HG03432 (cell line): ENCODE measurements around the gene MCF2L2.
A peak's percentile ranks its signal among the peaks of the same experiment; 100 is the strongest.
"Not testable (repeated sequence)": the region's sequence is repeated elsewhere in the genome, so short reads cannot be mapped to it uniquely, and the experiment has no call there.

ENCODE experiments used
- ATAC-seq: cut with Tn5 transposase; IDR thresholded peaks from one replicate; pipeline ENCODE4 v1.9.1; 2021; ENCODE audit warnings: mild to moderate bottlenecking, moderate library complexity; ENCODE audit not compliant: unreplicated experiment

The MCF2L2 gene

DNA sequence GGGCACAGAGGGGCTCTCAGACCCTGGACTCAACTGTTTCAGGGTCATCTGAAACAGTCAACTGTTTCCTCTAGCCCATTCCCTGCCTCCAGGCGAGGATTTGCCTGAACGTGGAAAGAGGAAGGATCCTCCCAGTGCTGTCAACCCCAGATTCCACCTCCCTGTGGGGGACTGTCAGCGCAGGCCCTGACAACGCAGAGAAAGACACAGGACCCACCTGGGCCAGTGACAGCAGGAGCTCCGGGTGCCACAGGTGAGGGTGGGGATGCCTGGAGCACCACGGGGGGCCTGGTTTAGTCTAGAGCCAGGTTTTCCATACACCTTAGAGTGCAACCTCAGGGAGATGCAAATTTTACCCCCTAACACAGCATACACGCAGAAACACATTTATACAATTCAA is 246.3 kb downstream of the MCF2L2 start:
- no peak for ATAC-seq

DNA sequence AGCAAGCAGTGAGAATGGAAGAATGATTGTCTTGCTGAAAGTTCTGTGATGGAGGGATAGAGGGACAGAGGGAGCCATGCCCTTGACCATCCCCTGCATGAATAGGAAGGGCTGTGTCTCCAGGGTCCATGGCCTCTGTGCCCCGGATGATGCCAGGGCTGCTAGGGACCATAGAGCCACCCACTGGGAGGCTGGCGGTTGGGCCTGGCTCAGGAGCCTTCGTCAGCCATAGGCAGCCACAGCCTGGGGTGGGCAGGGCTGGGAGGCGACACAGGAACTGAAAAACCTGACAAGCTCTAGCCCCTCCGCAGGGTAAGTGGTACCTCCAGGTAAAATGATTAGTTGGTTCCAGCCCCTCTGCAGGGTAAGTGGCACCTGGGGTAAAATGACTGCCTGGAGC is 246.8 kb downstream of the MCF2L2 start:
- no peak for ATAC-seq

DNA sequence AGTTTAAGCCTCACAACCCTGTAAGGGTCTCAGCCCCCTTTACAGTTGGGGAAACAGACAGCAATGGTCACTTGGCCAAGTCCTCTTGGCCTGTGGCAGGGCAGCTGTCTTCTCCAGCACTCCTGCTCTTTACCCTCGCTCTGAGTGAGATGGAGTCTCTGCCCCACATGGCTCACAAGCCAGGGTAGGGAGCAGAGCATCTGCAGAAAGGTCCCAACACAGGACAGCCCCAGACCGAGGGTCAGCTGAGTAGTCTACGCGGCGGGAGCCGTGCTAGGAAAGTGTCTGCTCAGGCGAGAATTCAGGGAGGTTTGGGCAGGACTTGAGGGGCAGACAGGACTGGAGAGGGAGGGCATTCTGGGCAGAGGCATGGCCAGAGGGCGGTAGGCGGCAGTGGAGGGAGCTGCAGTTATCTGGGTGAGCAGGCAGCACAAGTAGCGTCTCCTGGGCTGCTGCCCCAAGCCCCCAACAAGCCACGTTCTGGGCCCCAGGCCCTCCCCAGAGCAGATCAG is 247.6 kb downstream of the MCF2L2 start:
- ATAC-seq = no peak

DNA sequence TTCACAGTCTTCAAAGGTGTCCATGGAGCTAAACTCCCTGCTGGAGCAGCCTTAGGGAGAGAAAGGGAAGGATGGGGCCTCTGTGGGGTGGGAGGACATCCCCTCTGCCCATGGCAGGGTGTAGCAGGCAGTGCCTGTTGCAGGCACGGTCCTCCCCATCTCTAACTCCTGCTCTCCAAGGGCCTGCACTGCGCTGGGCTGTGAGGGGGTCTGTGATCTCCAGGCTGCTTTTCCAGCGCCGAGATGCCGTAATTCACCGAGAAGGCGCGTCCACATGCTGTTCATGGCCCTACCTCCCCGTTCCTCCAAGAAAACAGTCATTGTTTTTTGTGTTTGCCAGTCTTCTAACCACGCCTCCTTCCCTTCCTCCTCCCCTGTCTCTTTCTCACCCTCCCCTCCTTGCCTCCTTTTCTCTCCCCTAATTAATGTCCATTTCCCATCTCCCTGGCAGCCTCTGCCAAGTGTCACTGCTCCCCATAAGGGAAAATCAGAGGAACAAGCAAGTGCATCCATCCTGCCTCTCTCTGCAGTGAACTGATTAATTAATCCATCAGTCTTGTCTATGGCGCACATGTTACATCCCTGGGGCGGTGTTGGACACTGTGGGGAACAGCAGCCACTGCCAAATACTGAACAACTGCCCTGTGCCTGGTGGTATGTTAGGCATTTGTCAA is 248.2 kb downstream of the MCF2L2 start:
- ATAC-seq = no peak

DNA sequence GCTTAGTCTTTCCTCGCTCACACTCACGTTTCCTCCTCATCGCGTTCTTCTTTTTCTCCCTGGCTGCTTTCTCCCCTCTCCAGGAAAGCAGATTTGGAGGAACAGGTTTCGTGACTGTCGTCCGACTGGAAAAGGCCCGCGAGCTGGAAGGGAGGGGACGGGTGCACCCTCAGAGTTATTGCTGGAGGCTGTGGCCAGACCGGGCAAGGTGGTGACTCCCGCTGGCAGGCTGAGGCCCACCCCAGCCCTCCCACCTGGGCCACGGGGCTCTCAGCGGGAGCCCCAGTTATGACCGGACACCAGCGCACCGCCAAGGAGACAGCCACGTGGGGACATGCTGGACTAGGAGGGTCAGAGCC is 248.9 kb downstream of the MCF2L2 start:
- ATAC-seq = not testable (repeated sequence)

DNA sequence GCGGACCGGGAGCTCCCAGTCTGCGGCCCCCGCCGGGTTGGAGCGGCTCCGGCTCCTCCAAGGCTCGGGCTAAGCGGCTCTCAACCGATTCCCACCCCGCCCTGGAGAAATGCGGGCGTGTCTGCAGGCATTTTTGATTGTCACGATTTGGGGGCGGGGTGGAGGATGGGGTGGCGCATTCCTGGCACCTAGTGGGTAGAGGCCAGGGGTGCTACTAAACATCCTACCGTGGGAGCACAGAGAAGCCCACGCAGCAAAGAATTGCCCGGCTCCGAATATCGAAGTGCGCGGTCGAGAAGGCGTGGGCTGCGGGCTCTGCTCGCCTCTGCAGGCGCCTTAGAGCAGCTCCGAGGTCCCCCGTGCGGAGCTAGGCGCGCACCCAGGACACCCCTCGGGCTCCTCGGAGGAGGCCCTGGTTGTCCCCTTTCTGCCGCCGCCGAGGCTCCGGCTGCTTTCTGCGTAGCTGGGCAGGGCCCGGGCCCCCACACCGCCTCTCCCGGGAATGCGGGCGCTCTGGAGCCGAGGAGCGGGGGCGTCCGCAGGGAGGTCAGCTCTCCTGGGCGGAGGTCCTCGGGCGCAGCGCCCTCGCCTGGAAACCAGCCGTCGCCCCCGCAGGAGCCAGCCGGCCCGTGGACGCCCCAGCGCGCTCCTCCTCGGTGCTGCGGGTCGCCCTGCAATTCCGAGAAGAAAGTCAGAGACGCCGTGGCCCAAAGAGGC is 249.4 kb downstream of the MCF2L2 start:
- ATAC-seq = peak; percentile 62

DNA sequence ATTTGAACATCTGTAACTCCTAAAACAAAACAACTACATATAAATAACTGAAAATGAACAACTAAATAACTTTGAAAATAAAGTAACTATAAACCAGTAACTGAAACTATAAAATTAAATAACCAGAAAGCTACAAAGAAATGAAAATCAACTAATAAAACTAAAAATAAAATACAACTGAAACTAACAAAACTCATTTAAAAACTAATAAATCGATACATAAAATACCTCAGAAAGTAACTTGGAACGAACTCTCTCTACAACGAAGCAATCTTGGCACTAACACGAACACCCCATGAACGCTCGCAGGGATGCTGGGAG is 249.9 kb downstream of the MCF2L2 start:
- no peak for ATAC-seq

DNA sequence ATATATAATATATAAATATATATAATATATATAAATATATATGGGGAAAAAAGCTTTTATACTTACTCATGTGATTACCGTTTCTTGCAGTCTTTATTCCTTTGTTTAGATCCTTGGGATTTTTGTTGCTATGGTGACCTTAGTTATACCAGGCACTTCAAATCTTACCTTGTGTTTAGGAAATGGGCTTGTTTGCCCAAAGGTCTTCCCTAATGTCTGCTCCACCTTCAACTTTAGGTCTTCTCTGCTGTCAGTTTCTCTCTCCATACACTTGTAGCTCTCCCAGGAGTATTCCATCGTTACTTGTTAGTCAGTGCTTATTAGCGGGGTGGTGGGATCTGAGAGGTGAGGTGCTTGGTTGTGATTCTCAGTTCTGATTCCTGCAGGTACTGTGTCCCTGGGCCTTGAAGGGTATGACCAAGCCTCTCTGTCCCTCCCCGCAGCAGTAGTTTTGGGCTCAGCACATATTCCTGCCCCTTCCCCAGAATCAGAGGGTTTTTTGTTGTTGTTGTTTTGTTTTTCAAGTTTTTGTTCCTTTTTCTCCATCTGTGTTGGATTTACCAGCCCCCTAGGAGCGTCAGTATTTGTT is 256.3 kb downstream of the MCF2L2 start:
- ATAC-seq = no peak

DNA sequence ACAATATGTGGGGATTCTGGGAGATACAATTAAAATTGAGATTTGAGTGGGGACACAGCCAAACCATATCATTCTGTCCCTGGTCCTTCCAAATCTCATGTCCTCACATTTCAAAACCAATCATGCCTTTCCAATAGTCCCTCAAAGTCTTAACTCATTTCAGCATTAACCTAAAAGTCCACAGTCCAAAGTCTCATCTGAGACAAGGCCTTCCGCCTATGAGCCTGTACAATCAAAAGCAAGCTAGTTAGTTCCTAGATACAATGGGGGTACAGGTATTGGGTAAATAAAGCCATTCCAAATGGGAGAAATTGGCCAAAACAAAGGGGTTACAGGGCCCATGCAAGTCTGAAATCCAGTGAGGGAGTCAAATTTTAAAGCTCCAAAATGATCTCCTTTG is 260.4 kb downstream of the MCF2L2 start:
- not testable (repeated sequence) for ATAC-seq

DNA sequence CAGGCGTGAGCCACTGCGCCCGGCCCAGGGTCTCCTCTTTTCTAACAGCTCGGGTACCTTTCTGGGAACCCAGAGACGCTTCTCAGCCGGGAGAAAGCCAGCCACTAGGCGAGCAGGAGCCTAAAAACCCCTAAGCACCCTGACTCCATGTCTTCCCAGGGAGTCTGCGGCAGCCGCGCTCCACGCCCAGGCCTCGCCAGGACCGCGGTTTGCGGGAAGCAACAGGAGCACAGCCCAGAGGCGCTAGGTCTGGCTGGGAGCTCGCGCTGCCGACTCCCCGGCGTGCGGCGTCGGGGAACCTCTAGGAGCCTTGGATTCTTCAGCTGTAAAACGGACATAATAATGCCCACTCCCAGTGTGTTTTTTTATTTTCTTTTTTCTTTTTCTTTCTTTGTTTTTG is 264.9 kb downstream of the MCF2L2 start:
- ATAC-seq = no peak

DNA sequence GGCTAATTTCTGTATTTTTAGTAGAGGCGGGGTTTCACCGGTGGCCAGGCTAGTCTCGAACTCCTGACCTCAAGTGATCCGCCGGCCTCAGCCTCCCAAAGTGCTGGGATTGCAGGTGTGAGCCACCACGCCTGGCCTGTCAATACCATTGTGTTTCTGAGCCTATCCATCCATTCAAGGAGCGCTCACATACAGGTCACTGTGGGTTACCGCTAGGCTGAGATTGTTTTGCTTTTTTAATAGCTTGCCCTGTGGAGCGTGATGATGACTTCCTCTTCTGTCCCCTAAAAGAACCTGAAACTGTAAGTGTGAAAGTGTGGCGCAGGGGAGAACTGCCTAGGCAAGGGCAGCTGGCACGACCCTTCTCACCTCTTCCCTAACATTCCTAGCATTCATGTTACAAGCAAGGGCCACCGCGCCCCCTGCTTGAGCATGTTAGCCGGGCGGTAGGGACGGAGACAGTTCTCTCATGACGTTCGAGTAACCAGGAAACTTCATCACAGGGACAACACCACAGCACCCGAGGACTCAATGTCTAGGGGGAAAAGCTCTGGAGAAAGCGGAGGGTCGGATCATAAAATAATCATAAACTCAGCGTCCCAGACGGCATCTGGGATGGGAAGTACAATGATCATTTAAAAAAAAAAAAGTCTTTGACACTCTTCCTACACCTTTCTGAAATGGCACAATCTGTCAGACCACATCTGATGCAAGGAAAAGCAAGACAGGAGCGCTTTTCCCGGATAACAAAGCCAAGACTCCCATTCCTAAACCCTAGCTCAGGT is 266.7 kb downstream of the MCF2L2 start:
- peak; percentile 71 for ATAC-seq

DNA sequence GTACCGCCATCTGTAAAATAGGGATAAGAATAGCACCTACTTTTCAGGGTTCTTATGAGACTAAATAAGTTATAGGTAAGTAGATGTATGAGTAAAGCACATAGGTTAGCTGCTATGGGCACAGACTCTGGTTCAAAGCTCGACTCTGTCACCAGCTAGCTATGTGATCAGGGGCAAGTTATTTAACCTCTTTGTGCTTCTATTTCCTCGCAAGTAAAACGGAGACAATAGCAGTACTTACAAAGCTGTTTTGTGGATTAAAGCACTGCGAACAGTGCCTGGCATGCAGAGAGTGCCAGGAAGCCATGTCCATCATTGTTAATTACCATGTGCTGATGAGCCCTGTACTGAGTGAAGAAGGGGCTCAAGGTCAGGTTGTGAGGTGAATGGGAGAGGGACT is 267.8 kb downstream of the MCF2L2 start:
- ATAC-seq = no peak

DNA sequence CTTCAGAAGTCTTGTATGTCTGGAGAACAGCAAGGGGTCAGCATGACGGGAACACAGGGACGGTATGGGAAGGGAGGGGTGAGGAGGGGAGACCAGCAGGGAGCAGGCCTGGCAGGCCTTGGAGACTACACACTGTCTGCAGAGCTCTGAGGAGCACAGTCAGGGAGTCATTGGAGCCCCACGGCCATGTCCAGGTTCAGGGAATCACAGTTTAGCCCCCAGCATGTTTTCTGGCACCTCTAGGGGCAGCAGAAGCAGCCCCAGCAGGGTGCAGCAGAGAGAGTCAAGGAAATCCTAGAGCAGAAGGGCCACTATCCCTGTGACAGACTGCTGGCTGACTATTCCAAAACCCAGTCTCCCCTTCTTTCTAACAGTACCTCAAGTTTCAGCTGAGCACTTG is 269.1 kb downstream of the MCF2L2 start:
- ATAC-seq = no peak

DNA sequence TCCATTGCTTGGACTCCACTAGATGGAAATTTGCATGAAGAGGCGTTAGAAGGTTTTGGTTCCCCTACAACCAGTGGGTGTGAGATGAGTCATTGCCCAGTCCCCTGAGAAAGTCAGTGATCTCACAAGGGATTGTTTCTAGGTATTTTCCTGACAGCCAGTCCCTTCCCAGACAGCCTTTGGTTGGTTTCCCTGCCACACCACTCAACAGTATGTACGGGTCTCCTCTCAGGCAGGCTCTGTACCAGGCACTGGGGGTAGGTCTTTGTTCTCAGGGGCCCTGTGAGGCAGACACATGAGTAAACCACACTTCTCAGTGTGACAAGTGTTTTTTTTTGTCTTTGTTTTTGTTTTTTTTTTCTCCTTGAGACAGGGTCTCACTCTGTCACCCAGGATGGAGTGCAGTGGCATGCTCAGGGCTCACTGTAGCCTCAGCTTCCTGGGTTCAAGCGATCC is 269.8 kb downstream of the MCF2L2 start:
- ATAC-seq = peak; percentile 64

DNA sequence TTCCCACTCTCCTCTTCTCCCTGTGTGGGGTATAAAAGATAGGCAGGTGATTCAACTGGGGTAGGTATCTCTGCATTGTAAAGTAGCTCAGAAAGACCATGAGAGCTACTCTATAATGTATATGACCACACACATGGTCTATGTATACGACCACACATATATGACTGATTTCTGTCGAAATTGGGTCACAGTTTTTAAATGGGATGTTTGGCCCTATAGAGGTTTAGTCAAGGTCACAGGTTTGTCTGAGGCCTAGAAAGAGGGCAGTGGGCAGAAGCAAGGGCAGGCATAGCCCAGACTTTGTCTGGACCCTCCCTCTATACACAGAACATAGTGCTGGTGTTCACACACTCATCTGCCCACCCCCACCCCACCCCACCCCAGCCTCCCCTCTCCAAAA is 270.3 kb downstream of the MCF2L2 start:
- peak; percentile 18 for ATAC-seq

DNA sequence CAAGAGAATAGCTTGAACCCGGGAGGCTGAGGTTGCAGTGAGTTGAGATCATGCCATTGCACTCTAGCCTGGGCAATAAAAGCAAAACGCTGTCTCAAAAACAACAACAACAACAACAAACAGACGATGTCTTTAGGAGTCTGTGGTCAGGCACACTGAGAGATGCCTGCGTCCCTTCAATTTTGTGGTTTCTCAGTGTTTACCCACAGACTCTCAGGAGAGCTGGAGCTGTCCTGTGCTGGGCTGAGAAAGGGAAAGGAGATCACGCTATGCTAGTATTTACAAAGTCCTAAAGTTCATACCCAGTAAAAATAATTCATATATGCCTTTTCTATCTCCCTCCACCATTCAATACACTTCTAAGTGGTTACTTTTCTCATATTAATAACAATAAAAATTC is 272.2 kb downstream of the MCF2L2 start:
- no peak for ATAC-seq

DNA sequence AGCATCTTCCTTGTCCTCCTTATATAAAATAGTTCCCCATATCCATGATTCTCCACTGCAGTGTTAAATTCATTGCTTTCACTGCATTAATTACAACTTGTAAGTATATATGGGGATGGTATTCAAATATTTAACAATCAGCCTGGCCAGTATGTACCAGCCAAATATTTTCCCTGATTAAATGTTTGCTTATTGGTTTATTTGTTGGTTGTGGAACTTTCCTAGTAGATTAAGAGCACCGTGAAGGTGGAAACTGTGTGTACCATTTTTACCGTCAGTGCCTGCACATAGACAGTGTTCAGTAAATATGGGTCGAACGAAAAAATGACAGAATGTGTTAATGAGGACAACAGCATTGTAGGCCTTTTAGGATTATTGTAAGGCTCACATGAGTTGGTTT is 272.9 kb downstream of the MCF2L2 start:
- no peak for ATAC-seq

DNA sequence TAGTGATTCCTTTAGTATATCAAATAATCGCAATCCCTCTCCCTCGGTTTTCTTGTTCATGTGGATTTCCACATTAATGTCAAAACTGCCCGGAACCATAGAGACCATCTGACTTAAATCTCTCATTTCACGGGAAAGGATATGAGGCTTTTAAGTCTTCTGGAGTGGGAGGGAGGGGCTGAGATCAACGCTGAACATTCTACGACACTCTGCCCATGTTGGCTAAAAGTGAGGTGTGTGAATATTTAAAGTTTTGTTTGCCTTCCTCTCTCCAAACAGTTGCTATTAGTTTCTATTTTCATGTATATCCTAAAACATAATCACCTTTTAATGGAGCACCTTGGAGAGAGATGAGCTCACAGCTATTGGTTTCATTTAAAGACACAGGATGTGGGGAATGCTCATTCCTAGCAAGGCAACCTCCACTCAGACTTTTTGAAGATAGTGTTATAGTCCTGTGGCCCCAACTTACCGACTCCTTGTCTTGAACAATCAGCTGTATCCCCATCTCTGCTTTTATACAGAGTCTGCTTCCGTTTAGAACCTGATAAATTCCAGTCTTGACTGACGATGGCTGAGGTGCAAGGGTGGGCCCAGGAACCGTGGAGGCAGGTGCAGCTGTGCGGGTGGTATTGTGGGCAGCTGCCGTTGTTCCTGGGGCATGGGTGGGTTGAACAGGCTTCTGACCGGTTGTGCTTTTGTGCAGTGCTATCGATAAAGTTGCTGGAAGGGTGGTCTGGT is 275.0 kb downstream of the MCF2L2 start:
- no peak for ATAC-seq

DNA sequence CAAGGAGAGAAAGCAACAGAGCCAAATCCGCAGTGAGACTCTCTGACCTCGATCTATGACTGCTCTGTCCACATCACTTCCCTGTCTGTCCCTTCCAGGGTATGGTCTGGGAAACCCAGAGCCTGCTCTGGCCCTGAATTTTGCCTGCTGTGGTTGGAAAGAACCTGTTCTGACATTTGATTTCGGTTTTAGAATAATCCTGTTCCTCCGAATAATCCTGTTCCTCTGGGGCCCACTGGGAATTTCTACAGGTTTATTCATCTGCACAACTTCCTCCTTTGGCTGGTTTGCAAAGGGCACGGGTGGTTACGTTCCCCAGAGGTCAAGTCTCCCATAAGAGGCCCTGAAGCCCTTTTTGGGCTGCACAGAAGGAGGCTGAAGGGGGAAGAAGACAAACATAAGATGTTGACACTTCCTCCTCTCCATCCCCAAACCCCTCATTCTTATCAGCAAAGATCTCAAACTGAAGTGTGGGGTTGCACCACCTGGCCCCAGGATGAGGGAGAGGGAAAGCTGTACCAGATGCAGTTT is 276.5 kb downstream of the MCF2L2 start:
- ATAC-seq = no peak

DNA sequence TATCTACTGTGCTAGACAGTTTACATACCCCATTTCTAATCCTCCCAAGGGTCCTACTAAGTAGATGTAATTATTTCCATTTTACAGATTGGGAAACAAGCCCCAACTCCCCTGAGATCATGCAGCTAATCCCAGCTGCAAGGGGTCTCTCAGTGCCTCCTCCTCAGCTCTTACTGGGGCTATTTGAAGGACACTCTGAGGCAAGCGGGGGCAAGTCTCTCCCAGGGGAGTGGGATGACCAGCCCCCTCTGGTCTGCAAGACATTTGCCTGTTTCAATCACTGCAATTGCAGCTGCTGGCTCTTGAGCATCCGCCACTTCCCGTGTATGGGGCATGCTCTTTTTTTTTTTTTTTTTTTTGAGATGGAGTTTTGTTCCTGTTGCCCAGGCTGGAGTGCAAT is 277.3 kb downstream of the MCF2L2 start:
- no peak for ATAC-seq
